Stimulated activated CD4-positive, alpha-beta T cell treated with anti-CD3 and anti-CD28 coated beads, Interleukin-15, amount 100 ng/mL, for 24 hours (primary cell): ENCODE measurements around the gene ZNF710.
A peak's percentile ranks its signal among the peaks of the same experiment; 100 is the strongest.

Experiments
- DNase-seq: peaks from one replicate; pipeline ENCODE4 v3.0.0-alpha.2; 2020

The ZNF710 gene

GRCh38 chr15:90040618-90041017 lies 39.5 kb downstream of the ZNF710 start:
- no peak for DNase-seq

GRCh38 chr15:90042356-90042755 lies 41.2 kb downstream of the ZNF710 start:
- no peak for DNase-seq

GRCh38 chr15:90042766-90043529 lies 41.8 kb downstream of the ZNF710 start:
- DNase-seq, result no peak

- no peak for DNase-seq
Measured at GRCh38 chr15:90043530-90044010, 42.4 kb downstream of the ZNF710 start.

- no peak for DNase-seq
Measured at GRCh38 chr15:90044191-90044590, 43.1 kb downstream of the ZNF710 start.

- no peak for DNase-seq
Measured at GRCh38 chr15:90044916-90045371, 43.8 kb downstream of the ZNF710 start.

- DNase-seq, result no peak
Measured at GRCh38 chr15:90046289-90046688, 45.2 kb downstream of the ZNF710 start.

DNA sequence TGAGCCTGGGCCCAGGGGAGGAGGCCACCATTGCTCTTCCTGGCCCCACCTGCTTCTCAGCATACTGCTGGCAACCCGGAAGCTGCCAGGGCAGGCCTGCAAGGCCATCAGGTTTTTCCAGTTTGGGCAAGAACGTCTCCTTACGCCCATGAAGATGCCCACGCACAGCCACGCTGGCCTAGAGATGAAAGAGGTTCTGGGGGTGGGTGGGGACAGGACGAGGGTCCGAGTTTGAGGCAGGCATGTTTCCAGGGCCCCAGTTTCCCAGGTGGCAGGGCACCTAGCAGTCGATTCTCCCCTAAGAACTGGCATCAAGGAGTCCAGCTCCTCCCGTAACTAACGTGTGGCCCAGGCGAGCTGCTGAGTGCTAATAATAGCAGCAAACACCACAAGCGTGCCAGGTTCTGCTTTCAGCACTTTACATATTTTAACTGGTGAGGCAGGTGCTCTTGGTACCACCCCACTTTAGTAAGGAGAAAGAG lies 45.8 kb downstream of the ZNF710 start:
- no peak for DNase-seq

DNA sequence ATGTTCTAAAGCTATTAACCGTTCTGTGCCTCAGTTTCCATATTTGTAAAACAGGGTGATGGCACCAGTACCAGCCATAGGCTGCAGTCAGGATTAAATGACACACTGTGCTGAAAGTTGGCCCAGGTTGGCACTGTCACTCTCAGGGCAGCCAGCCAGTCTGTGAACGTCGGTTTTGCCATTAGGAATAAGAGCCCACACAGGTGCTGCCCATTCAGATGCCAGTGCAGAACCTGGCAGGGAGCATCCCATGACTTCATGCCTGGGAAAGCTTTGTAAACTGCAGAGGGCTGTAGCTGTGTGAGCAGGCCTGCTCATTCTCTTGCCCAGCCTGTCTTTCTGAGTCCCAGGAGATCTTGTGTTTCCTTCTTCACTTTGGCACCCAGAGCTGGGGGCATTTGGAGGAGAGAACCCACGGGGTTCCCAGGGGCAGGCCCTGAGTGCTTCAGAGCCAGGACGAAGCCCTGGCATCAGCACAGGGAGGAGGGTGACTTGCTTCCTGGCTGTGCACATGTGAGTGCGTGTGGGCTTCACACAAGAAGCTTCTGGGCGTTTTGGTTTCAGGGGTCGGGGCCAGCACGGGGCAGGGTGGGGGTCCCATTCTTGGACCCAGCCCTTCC lies 46.9 kb downstream of the ZNF710 start:
- DNase-seq, result no peak

- DNase-seq, result no peak
Measured at GRCh38 chr15:90049030-90049429, 47.9 kb downstream of the ZNF710 start.

- no peak for DNase-seq
Measured at GRCh38 chr15:90049666-90050604, 48.8 kb downstream of the ZNF710 start.

- no peak for DNase-seq
Measured at GRCh38 chr15:90051874-90052273, 50.8 kb downstream of the ZNF710 start.

DNA sequence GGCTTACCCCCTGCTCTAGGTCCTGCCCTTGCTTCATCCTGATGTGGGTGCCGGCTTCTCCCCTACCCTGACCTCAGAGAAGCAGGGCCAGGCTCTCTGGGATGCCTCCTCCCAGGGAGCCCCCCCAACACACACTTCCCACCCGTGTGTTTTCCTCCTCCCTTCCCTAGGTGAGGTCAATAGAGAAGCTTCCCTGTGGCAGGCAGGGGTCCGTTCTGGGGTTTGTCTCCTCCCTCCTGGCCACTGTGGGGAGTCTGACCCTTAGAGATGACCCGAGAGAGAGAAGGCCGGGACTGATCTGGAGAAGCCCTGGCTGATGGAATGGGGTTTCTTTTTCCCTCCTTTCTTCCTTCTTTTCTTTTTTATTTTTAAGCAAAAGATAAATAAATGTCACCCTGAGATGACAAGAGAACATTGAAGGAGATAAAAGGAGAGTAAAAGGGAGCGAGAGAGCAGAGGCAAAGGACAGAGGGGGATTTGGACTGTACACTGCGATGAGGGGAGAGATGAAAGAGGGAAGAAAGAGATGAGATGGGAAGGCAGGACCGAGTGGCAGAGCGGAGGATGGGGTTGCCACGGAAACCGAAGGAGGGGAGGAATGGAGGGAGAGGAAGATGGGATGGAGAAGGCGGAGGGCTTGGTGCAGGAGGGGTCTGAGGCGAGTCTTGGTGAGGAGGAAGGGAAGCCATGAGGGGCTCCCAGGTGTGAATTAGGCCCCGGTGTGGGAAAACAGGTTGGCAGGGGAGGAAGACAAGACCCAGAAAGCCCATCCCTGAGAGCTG lies 52.8 kb downstream of the ZNF710 start:
- no peak for DNase-seq

- DNase-seq, result no peak
Measured at GRCh38 chr15:90054618-90055097, 53.5 kb downstream of the ZNF710 start.

DNA sequence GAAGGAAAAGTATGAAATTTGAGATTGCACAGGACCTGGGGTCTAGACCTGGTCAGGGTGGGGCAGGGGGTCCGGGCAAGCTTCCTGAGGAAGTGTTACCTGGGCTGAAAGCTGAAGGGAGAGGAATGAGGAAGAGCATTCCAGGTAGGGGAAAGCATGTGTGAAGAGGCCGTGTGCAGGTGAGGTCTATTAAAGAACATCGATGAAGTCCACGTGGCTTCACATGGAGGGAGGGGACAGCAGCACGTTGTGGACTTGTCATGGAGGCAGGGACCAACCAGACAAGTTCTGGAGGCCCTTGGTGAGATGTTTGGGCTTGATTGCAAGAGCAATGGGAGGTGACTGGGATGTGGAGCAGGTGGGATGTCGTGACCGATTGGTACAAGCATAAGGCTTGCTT lies 54.1 kb downstream of the ZNF710 start:
- no peak for DNase-seq

DNA sequence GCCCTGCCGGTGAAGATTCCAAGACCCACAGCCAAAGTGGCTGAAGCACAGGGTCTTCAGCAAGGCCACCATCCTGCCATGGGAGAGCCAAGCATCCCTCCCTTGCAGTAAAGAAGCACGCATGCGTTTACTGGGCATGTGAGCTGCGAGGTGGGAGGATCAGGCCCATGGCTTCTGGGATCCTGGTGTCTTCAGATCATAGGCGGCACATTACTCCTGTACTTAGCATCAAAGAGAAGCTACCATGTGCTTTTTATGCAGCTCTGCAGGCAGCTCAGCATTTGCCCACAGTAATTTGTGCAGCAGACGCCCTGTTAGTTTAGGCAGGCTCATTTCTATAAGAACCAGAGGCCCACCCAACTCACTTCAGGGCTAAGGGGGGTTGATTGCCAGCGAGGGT lies 55.4 kb downstream of the ZNF710 start:
- DNase-seq, result no peak

- no peak for DNase-seq
Measured at GRCh38 chr15:90058308-90058707, 57.2 kb downstream of the ZNF710 start.

- DNase-seq, result no peak
Measured at GRCh38 chr15:90058775-90059174, 57.7 kb downstream of the ZNF710 start.

- DNase-seq, result peak; percentile 91
Measured at GRCh38 chr15:90059208-90059985, 58.3 kb downstream of the ZNF710 start.

- no peak for DNase-seq
Measured at GRCh38 chr15:90060797-90061196, 59.7 kb downstream of the ZNF710 start.

DNA sequence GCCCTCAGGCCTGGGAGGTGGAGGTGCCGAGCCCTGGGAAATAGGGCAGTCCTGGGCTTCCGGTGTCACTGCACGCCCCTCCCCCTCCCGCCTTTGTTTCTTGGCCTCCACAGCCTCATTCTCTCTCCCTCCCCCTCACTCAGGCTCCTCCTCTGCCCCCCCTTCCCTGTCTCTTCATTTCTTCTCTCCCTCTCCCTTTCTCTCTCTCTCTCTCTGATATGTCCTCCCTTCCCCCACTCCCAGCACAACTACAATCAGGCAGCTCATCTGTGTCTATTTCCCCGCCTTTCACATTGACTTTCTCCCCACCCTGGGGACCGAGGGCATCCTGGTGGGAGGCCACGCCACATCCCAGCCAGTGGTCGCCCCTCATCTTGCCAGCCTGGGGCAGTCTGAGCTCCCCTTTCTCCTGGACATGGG lies 60.9 kb downstream of the ZNF710 start:
- DNase-seq, result peak; percentile 64
